A673 (cell line): ENCODE data around the gene CHST7. TPM values are rescaled to one million over a fixed set of nuclear protein-coding genes. Genes with fewer than 3 reads are reported as not detected.

ENCODE experiments used
- BruUV-seq: library from RNA; stranded (reverse); fragments of 400-500 nt; replicated peaks from 2 replicates; lab custom pipeline; 2021; lab: Mats Ljungman, UMichigan
- CTCF ChIA-PET: fragments of 300-600 bp; sonication (Branson Sonifier 250); formaldehyde crosslinking; loops from one replicate; lab custom pipeline; 2022; ENCODE audit warnings: antibody characterized with exemption; lab: Charles Lee
- POLR2A ChIA-PET: fragments of 300-600 bp; sonication (Branson Sonifier 250); formaldehyde crosslinking; loops from one replicate; lab custom pipeline; 2022; ENCODE audit warnings: antibody characterized with exemption; ENCODE audit not compliant: low non-redundant PET; lab: Charles Lee
- DNase-seq: peaks from one replicate; pipeline ENCODE4 v3.0.0-alpha.2; 2015; ENCODE audit warnings: low spot score
- H3K27ac ChIP-seq: fragments of 200-600 bp; sonication (generic); 2 replicates; pipeline ENCODE4 v1.5.1; 2016; ENCODE audit warnings: mixed run types, low read depth, mild to moderate bottlenecking, mixed read lengths, antibody characterized with exemption, low read length; ENCODE audit not compliant: poor library complexity, severe bottlenecking
- H3K27me3 ChIP-seq: fragments of 200-600 bp; sonication (generic); replicated peaks from 2 replicates; pipeline ENCODE4 v1.6.1; 2017; ENCODE audit warnings: mixed run types, low read depth, mild to moderate bottlenecking, mixed read lengths, antibody characterized with exemption, low read length; ENCODE audit not compliant: insufficient read depth, poor library complexity
- H3K36me3 ChIP-seq: fragments of 200-600 bp; sonication (generic); 2 replicates; pipeline ENCODE4 v1.6.1; 2016; ENCODE audit warnings: mixed run types, mild to moderate bottlenecking, mixed read lengths, antibody characterized with exemption, low read length; ENCODE audit not compliant: insufficient read depth, poor library complexity, severe bottlenecking
- H3K4me1 ChIP-seq: fragments of 200-600 bp; sonication (generic); 2 replicates; pipeline ENCODE4 v1.6.1; 2017; ENCODE audit warnings: mixed run types, mild to moderate bottlenecking, mixed read lengths, antibody characterized with exemption, low read length; ENCODE audit not compliant: insufficient read depth, poor library complexity, severe bottlenecking
- H3K4me3 ChIP-seq: fragments of 200-600 bp; sonication (generic); 2 replicates; pipeline ENCODE4 v1.5.1; 2016; ENCODE audit warnings: low read depth, mixed run types, mild to moderate bottlenecking, mixed read lengths, low read length; ENCODE audit not compliant: poor library complexity, severe bottlenecking
- H3K9me3 ChIP-seq: fragments of 200-600 bp; sonication (generic); 2 replicates; pipeline ENCODE4 v1.6.1; 2016; ENCODE audit warnings: mixed run types, low read depth, mild to moderate bottlenecking, mixed read lengths, antibody characterized with exemption, low read length; ENCODE audit not compliant: poor library complexity, severe bottlenecking
- EZH2 ChIP-seq: fragments of 200-600 bp; sonication (generic); IDR thresholded peaks from 2 replicates; pipeline ENCODE4 v1.6.1; 2017; ENCODE audit warnings: borderline replicate concordance, low read depth, mild to moderate bottlenecking, mixed read lengths, antibody characterized with exemption, low read length; ENCODE audit not compliant: poor library complexity, severe bottlenecking
- intact Hi-C: fragments of 100-400 bp; cut with micrococcal nuclease; formaldehyde crosslinking; loops from one replicate; pipeline ENCODE4 v1.10.0; 2022; ENCODE audit not compliant: unreplicated experiment
- total RNA-seq: library from RNA; stranded (reverse); gene quantifications from 2 replicates; pipeline ENCODE4 v1.2.3, GENCODE V29; 2021
- TF ChIP-seq, protein P1 (sequence below): fragments of 300-800, 200-600 bp; sonication (generic); conservative IDR thresholded peaks from 2 replicates; pipeline ENCODE4 v1.5.1; 2017; ENCODE audit warnings: low read depth, mild to moderate bottlenecking, antibody characterized with exemption, low read length, moderate library complexity, mixed read lengths

Gene CHST7
- total RNA-seq, 1 experiment from 2014 or later, result 5.7 TPM

GRCh38 chrX:46627062-46627461 lies 53.5 kb downstream of the CHST7 start:
- TF ChIP-seq, protein P1, sequence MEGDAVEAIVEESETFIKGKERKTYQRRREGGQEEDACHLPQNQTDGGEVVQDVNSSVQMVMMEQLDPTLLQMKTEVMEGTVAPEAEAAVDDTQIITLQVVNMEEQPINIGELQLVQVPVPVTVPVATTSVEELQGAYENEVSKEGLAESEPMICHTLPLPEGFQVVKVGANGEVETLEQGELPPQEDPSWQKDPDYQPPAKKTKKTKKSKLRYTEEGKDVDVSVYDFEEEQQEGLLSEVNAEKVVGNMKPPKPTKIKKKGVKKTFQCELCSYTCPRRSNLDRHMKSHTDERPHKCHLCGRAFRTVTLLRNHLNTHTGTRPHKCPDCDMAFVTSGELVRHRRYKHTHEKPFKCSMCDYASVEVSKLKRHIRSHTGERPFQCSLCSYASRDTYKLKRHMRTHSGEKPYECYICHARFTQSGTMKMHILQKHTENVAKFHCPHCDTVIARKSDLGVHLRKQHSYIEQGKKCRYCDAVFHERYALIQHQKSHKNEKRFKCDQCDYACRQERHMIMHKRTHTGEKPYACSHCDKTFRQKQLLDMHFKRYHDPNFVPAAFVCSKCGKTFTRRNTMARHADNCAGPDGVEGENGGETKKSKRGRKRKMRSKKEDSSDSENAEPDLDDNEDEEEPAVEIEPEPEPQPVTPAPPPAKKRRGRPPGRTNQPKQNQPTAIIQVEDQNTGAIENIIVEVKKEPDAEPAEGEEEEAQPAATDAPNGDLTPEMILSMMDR, result no peak
- TF ChIP-seq EZH2, result no peak
- no TSS peak for BruUV-seq
- no peak for DNase-seq
- CTCF ChIA-PET, result no interaction called here
- Histone ChIP-seq H3K36me3 (no peaks in the 10 kb centered on the region), H3K27ac (no peak overlapping the region), H3K9me3 (no peaks in the 10 kb centered on the region), H3K4me3 (no peak overlapping the region), H3K4me1 (peaks cover 5% of the 10 kb centered on the region), H3K27me3 (no peaks in the 10 kb centered on the region)
- POLR2A ChIA-PET, result no interaction called here
- intact Hi-C loops, result no loop called here

DNA sequence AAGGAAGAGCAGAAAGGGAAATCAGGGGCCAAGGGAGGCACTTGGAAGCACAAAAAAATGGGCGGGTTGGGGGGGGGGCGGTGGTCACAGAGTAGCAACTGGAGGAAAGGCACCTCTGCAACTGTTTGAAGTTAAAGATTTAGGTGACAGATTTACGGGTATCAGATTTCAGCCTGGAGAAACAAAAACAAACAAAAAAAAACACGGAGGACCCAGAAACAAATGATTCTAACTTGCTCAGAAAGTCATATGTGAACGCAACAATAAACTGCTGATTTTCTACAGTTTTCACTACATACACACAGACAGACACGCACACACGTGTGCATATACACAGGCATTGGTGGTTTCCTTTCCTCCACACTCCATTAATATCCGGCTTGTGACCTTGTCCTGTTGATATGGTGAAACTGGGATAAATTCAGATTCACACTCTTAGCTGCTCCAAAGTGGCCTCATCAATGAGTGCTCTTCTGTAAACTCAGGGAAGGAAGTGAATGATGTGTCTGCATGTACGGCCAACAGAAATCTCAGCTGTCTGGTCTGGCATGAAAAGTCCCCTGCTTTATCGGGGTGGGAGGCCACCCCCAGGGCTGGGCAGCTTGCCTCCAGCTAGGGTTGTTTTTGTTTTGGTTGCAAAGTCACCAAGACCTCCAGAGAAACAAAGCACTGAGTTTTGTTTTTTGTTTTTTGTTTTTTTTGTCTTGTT lies 54.3 kb downstream of the CHST7 start:
- Histone ChIP-seq H3K27ac (no peak overlapping the region), H3K36me3 (no peaks in the 10 kb centered on the region), H3K27me3 (no peaks in the 10 kb centered on the region), H3K4me3 (no peak overlapping the region), H3K4me1 (peaks cover 5% of the 10 kb centered on the region), H3K9me3 (no peaks in the 10 kb centered on the region)
- no peak for TF ChIP-seq EZH2
- TF ChIP-seq, protein P1, result no peak
- DNase-seq, result no peak
- no TSS peak for BruUV-seq
- intact Hi-C loops, result no loop called here
- CTCF ChIA-PET, result no interaction called here
- POLR2A ChIA-PET, result no interaction called here

DNA sequence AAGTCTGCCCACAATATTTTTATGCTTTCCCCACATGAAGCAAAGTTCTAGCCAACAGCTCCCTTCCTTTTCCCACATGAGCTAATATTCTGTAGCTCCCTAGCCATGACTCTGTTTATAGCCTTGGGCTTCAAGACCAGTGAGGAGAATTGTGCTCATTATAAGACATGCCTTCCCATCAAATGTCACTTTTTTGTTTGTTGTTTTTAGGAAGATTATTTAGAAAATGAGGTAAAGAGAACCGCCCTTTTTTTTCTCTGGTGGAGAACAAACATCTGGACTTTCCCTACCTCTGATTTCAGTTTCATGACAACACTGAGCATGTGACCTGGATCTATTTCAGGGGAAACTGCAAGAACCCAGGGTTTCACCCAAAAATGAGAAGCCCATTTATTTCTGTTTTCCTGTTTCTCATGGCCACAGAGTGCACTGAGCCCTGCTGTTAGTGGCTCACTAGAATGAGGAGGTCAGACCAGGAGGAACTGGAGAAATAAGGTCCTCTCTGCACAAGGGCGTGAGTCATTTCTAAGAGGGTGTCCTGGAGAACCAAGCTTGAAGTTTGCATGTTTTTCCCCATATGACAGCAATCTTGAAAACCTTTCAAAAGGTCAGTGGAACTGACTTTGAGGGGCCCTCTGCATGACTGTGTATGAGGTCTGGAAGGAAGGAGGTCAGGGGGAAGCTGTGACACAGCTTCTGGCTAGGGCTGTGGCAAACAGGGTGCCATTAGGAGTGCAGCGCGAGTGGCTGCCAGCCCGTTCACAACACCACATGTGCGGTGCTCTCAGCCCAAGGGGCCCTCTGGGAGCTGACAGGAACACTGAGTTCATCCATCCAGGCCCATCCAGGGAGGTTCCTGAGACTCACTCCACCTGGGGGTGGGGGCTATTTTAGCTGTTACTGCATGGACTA lies 55.2 kb downstream of the CHST7 start:
- H3K4me3 ChIP-seq, result no peak overlapping the region
- BruUV-seq, result no TSS peak
- DNase-seq, result no peak
- intact Hi-C loops, result no loop called here
- TF ChIP-seq, protein P1, result no peak
- TF ChIP-seq EZH2, result no peak
- POLR2A ChIA-PET, result no interaction called here
- H3K9me3 ChIP-seq, result no peaks in the 10 kb centered on the region
- no peaks in the 10 kb centered on the region for H3K27me3 ChIP-seq
- peaks cover 5% of the 10 kb centered on the region for H3K4me1 ChIP-seq
- CTCF ChIA-PET, result no interaction called here
- no peaks in the 10 kb centered on the region for H3K36me3 ChIP-seq
- no peak overlapping the region for H3K27ac ChIP-seq
